GM23338 (cell line): ENCODE results near the gene ASB3. TPM values are rescaled to one million over a fixed set of nuclear protein-coding genes. Genes with fewer than 3 reads are reported as not detected.

Experiments used
- ATAC-seq: fragments of 200-7000 bp; cut with Tn5 transposase; 3 replicates; pipeline ENCODE4 v1.9.1; 2020
- DNase-seq: peaks from one replicate; pipeline ENCODE4 v3.0.0-alpha.2; 2015; ENCODE audit warnings: low spot score
- H2AFZ ChIP-seq: fragments of 200-600 bp; sonication (generic); 2 replicates; pipeline ENCODE4 v1.8.0; 2016; ENCODE audit warnings: antibody characterized with exemption, mild to moderate bottlenecking, moderate library complexity
- H3F3A ChIP-seq: fragments of 200-600 bp; sonication (generic); replicated peaks from 2 replicates; pipeline ENCODE4 v1.8.0; 2017; ENCODE audit warnings: antibody characterized with exemption, mixed run types, low read depth
- H3K27ac ChIP-seq: fragments of 200-600 bp; sonication (generic); 2 replicates; pipeline ENCODE4 v1.6.1; 2016; ENCODE audit warnings: low read depth
- H3K27me3 ChIP-seq: fragments of 200-600 bp; sonication (generic); 2 replicates; pipeline ENCODE4 v1.8.0; 2016; ENCODE audit warnings: mild to moderate bottlenecking, mixed run types, moderate library complexity; ENCODE audit not compliant: insufficient read depth
- H3K36me3 ChIP-seq: fragments of 200-600 bp; sonication (generic); 2 replicates; pipeline ENCODE4 v1.8.0; 2016; ENCODE audit warnings: mild to moderate bottlenecking; ENCODE audit not compliant: insufficient read depth
- H3K4me1 ChIP-seq: fragments of 200-600 bp; sonication (generic); 2 replicates; pipeline ENCODE4 v1.8.0; 2016; ENCODE audit warnings: mild to moderate bottlenecking, moderate library complexity; ENCODE audit not compliant: insufficient read depth
- H3K4me2 ChIP-seq: fragments of 200-600 bp; sonication (generic); 2 replicates; pipeline ENCODE4 v1.7.1; 2017; ENCODE audit warnings: mixed run types
- H3K4me3 ChIP-seq: fragments of 200-600 bp; sonication (generic); 2 replicates; pipeline ENCODE4 v1.6.1; 2016; ENCODE audit warnings: mixed run types
- H3K79me2 ChIP-seq: fragments of 200-600 bp; sonication (generic); replicated peaks from 2 replicates; pipeline ENCODE4 v1.8.0; 2017; ENCODE audit warnings: mild to moderate bottlenecking; ENCODE audit not compliant: insufficient read depth
- H3K9me2 ChIP-seq: fragments of 200-600 bp; sonication (generic); 2 replicates; pipeline ENCODE4 v1.8.0; 2017; ENCODE audit not compliant: insufficient read depth
- H4K20me1 ChIP-seq: fragments of 200-600 bp; sonication (generic); replicated peaks from 2 replicates; pipeline ENCODE4 v1.8.0; 2017; ENCODE audit warnings: mild to moderate bottlenecking; ENCODE audit not compliant: insufficient read depth
- H3K27ac Mint-ChIP-seq: 2 replicates; pipeline ENCODE4 v1.8.0; 2020; ENCODE audit warnings: inconsistent platforms, mild to moderate bottlenecking, moderate library complexity, mixed read lengths
- H3K27me3 Mint-ChIP-seq: 3 replicates; pipeline ENCODE4 v1.8.0; 2022; ENCODE audit warnings: low read depth, mild to moderate bottlenecking, moderate library complexity, mixed read lengths, inconsistent platforms; ENCODE audit not compliant: insufficient read depth, poor library complexity
- H3K36me3 Mint-ChIP-seq: 3 replicates; pipeline ENCODE4 v1.8.0; 2021; ENCODE audit warnings: low read depth, mild to moderate bottlenecking, inconsistent platforms, moderate library complexity, mixed read lengths
- H3K4me1 Mint-ChIP-seq: 3 replicates; pipeline ENCODE4 v1.8.0; 2020; ENCODE audit warnings: mild to moderate bottlenecking, inconsistent platforms, mixed read lengths
- H3K4me3 Mint-ChIP-seq: 3 replicates; pipeline ENCODE4 v1.8.0; 2021; ENCODE audit warnings: moderate library complexity, mild to moderate bottlenecking, inconsistent platforms, mixed read lengths
- H3K9me3 Mint-ChIP-seq: 3 replicates; pipeline ENCODE4 v1.8.0; 2020; ENCODE audit warnings: moderate library complexity, mild to moderate bottlenecking, inconsistent platforms, mixed read lengths
- CREB1 ChIP-seq: fragments of 250-450 bp; sonication (Bioruptor Pico); IDR thresholded peaks from 2 replicates; pipeline ENCODE4 v1.5.0; 2020; ENCODE audit warnings: low read depth, mild to moderate bottlenecking, moderate library complexity
- EZH2phosphoT487 ChIP-seq: fragments of 200-600 bp; sonication (generic); IDR thresholded peaks from one replicate; pipeline ENCODE4 v1.8.1; 2018; ENCODE audit warnings: antibody characterized with exemption; ENCODE audit not compliant: unreplicated experiment
- NANOG ChIP-seq: IDR thresholded peaks from 2 replicates; pipeline ENCODE4 v1.6.1; 2016; ENCODE audit warnings: antibody characterized with exemption, borderline replicate concordance
- ZNF331 ChIP-seq: fragments of 250-450 bp; sonication (Bioruptor Pico); IDR thresholded peaks from 2 replicates; pipeline ENCODE4 v1.5.0; 2020; ENCODE audit warnings: low read depth, mild to moderate bottlenecking, moderate library complexity
- polyA plus RNA-seq: library from polyadenylated mRNA; unstranded; fragments of >200 nt; fragmentation: Nextera tagmentation; extraction: Ambion mirVana; gene quantifications from 2 replicates; pipeline ENCODE4 v1.2.1, GENCODE V29; 2016
- total RNA-seq: library from RNA; depleted of rRNA; stranded (reverse); fragments of >200 nt; shearing (Covaris generic); gene quantifications from 2 replicates; pipeline ENCODE4 v1.2.3, GENCODE V29; 2014
- TF ChIP-seq, protein P1 (sequence below): IDR thresholded peaks from one replicate; pipeline ENCODE4 v1.6.1; 2018; ENCODE audit warnings: antibody characterized with exemption; ENCODE audit not compliant: unreplicated experiment
- TF ChIP-seq, protein P2 (sequence below): fragments of 250-450 bp; sonication (Bioruptor Pico); IDR thresholded peaks from 2 replicates; pipeline ENCODE4 v1.5.0; 2020; ENCODE audit warnings: mild to moderate bottlenecking, moderate library complexity
- TF ChIP-seq, protein P3 (sequence below): IDR thresholded peaks from 2 replicates; pipeline ENCODE4 v1.6.1; 2016; ENCODE audit warnings: antibody characterized with exemption
- TF ChIP-seq, protein P4 (sequence below), 2 experiments: fragments of 200-600 bp in 1 of 2; sonication (generic) in 1 of 2; conservative IDR thresholded peaks; 2 replicates each; pipeline versions ENCODE4 v1.5.1 to v1.6.1; 2016 to 2017; ENCODE audit warnings: antibody characterized with exemption in 2 of 2, low read depth in 2 of 2, mild to moderate bottlenecking in 2 of 2, moderate library complexity in 1 of 2

The ASB3 gene
- total and polyA plus RNA-seq, 2 experiments from 2014 or later = 22.4 to 30.5 TPM

DNA sequence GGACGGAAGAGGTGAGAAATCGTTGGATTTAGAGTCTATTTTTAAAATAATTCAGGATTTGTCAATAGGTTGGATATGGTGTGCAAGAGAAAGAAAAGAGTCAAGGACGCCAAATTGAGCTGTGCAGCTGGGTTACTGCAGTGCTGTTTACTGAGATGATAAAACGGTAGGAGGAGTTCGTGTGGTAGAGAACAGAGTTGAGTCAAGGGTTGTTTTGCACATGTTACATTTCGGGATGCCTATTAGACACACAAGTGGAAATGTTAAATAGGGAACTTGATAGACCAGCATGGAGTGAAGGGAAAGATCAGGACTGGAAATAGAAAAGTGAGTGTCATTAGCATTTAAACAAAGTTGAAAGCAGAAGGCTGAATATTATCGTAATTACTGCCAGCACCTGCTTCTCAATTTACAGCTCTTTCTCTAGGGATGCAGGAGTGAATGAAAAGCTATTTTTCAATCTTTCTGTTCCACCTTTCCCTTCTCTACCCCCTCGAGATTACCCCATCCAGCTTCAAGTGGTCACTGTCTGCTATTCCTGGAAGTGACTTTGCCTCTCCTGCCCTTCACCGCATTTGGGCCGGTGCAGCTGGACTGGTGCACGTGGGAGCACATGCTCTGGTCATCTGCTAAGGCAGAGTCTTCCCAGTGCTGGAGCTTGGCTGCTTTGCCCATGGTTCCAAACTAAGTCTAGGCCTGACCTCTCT, 42.7 kb upstream of the ASB3 start:
- Histone ChIP-seq H3K4me1 (peaks cover 20% of the 10 kb centered on the region), H3K27ac (no peak overlapping the region), H3K4me3 (no peak overlapping the region), H3K4me2 (no peak overlapping the region), H3F3A (no peaks in the 10 kb centered on the region), H3K79me2 (no peaks in the 10 kb centered on the region), H3K27me3 (no peaks in the 10 kb centered on the region), H2AFZ (no peak overlapping the region), H4K20me1 (no peaks in the 10 kb centered on the region), H3K9me2 (no peaks in the 10 kb centered on the region), H3K36me3 (no peaks in the 10 kb centered on the region)
- Mint-ChIP-seq H3K4me3 (no peak overlapping the region), H3K9me3 (no peaks in the 10 kb centered on the region), H3K4me1 (peaks cover 29% of the 10 kb centered on the region), H3K36me3 (no peaks in the 10 kb centered on the region), H3K27ac (no peak overlapping the region), H3K27me3 (peaks cover 6% of the 10 kb centered on the region)
- no peak for ATAC-seq
- TF ChIP-seq, protein P1, sequence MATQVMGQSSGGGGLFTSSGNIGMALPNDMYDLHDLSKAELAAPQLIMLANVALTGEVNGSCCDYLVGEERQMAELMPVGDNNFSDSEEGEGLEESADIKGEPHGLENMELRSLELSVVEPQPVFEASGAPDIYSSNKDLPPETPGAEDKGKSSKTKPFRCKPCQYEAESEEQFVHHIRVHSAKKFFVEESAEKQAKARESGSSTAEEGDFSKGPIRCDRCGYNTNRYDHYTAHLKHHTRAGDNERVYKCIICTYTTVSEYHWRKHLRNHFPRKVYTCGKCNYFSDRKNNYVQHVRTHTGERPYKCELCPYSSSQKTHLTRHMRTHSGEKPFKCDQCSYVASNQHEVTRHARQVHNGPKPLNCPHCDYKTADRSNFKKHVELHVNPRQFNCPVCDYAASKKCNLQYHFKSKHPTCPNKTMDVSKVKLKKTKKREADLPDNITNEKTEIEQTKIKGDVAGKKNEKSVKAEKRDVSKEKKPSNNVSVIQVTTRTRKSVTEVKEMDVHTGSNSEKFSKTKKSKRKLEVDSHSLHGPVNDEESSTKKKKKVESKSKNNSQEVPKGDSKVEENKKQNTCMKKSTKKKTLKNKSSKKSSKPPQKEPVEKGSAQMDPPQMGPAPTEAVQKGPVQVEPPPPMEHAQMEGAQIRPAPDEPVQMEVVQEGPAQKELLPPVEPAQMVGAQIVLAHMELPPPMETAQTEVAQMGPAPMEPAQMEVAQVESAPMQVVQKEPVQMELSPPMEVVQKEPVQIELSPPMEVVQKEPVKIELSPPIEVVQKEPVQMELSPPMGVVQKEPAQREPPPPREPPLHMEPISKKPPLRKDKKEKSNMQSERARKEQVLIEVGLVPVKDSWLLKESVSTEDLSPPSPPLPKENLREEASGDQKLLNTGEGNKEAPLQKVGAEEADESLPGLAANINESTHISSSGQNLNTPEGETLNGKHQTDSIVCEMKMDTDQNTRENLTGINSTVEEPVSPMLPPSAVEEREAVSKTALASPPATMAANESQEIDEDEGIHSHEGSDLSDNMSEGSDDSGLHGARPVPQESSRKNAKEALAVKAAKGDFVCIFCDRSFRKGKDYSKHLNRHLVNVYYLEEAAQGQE = no peak
- TF ChIP-seq EZH2phosphoT487 = no peak
- no peak for DNase-seq

DNA sequence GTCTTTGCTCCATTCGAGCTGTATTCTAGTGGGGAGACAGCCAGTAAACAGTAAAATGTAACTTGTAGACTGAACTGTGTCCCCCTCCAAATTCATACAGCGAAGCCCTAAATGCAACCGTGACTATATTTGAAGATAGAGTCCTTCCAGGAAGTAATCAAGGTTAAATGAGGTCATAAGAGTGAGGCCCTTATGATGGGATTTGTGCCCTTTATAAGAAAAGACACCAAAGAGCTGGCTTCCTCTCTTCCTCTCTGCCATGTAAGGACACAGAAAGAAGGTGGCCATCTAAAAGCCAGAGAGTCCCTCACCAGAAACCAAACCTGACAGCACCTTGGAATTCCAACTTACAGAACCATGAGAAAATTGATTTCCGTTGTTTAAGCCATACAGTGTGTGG, 41.6 kb upstream of the ASB3 start:
- Histone ChIP-seq H3K9me2 (no peaks in the 10 kb centered on the region), H3K79me2 (no peaks in the 10 kb centered on the region), H3K4me1 (peaks cover 20% of the 10 kb centered on the region), H3K36me3 (no peaks in the 10 kb centered on the region), H2AFZ (no peak overlapping the region), H3K27me3 (no peaks in the 10 kb centered on the region), H3K4me3 (no peak overlapping the region), H3K4me2 (no peak overlapping the region), H3F3A (no peaks in the 10 kb centered on the region), H4K20me1 (no peaks in the 10 kb centered on the region), H3K27ac (no peak overlapping the region)
- Mint-ChIP-seq H3K4me1 (peaks cover 29% of the 10 kb centered on the region), H3K36me3 (no peaks in the 10 kb centered on the region), H3K9me3 (no peaks in the 10 kb centered on the region), H3K27ac (no peak overlapping the region), H3K27me3 (peaks cover 6% of the 10 kb centered on the region), H3K4me3 (no peak overlapping the region)
- no peak for DNase-seq
- no peak for ATAC-seq
- TF ChIP-seq, protein P2, sequence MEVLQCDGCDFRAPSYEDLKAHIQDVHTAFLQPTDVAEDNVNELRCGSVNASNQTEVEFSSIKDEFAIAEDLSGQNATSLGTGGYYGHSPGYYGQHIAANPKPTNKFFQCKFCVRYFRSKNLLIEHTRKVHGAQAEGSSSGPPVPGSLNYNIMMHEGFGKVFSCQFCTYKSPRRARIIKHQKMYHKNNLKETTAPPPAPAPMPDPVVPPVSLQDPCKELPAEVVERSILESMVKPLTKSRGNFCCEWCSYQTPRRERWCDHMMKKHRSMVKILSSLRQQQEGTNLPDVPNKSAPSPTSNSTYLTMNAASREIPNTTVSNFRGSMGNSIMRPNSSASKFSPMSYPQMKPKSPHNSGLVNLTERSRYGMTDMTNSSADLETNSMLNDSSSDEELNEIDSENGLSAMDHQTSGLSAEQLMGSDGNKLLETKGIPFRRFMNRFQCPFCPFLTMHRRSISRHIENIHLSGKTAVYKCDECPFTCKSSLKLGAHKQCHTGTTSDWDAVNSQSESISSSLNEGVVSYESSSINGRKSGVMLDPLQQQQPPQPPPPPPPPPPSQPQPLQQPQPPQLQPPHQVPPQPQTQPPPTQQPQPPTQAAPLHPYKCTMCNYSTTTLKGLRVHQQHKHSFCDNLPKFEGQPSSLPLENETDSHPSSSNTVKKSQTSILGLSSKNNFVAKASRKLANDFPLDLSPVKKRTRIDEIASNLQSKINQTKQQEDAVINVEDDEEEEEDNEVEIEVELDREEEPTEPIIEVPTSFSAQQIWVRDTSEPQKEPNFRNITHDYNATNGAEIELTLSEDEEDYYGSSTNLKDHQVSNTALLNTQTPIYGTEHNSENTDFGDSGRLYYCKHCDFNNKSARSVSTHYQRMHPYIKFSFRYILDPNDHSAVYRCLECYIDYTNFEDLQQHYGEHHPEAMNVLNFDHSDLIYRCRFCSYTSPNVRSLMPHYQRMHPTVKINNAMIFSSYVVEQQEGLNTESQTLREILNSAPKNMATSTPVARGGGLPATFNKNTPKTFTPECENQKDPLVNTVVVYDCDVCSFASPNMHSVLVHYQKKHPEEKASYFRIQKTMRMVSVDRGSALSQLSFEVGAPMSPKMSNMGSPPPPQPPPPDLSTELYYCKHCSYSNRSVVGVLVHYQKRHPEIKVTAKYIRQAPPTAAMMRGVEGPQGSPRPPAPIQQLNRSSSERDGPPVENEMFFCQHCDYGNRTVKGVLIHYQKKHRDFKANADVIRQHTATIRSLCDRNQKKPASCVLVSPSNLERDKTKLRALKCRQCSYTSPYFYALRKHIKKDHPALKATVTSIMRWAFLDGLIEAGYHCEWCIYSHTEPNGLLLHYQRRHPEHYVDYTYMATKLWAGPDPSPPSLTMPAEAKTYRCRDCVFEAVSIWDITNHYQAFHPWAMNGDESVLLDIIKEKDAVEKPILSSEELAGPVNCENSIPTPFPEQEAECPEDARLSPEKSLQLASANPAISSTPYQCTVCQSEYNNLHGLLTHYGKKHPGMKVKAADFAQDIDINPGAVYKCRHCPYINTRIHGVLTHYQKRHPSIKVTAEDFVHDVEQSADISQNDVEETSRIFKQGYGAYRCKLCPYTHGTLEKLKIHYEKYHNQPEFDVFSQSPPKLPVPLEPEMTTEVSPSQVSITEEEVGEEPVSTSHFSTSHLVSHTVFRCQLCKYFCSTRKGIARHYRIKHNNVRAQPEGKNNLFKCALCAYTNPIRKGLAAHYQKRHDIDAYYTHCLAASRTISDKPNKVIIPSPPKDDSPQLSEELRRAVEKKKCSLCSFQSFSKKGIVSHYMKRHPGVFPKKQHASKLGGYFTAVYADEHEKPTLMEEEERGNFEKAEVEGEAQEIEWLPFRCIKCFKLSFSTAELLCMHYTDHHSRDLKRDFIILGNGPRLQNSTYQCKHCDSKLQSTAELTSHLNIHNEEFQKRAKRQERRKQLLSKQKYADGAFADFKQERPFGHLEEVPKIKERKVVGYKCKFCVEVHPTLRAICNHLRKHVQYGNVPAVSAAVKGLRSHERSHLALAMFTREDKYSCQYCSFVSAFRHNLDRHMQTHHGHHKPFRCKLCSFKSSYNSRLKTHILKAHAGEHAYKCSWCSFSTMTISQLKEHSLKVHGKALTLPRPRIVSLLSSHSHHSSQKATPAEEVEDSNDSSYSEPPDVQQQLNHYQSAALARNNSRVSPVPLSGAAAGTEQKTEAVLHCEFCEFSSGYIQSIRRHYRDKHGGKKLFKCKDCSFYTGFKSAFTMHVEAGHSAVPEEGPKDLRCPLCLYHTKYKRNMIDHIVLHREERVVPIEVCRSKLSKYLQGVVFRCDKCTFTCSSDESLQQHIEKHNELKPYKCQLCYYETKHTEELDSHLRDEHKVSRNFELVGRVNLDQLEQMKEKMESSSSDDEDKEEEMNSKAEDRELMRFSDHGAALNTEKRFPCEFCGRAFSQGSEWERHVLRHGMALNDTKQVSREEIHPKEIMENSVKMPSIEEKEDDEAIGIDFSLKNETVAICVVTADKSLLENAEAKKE (CRISPR knock-in tag) = no peak
- TF ChIP-seq EZH2phosphoT487 = no peak
- no peak for TF ChIP-seq CREB1 (CRISPR knock-in tag)
- TF ChIP-seq ZNF331 = no peak
- no peak for TF ChIP-seq NANOG
- TF ChIP-seq, protein P3, sequence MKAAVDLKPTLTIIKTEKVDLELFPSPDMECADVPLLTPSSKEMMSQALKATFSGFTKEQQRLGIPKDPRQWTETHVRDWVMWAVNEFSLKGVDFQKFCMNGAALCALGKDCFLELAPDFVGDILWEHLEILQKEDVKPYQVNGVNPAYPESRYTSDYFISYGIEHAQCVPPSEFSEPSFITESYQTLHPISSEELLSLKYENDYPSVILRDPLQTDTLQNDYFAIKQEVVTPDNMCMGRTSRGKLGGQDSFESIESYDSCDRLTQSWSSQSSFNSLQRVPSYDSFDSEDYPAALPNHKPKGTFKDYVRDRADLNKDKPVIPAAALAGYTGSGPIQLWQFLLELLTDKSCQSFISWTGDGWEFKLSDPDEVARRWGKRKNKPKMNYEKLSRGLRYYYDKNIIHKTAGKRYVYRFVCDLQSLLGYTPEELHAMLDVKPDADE = no peak
- TF ChIP-seq, protein P4, sequence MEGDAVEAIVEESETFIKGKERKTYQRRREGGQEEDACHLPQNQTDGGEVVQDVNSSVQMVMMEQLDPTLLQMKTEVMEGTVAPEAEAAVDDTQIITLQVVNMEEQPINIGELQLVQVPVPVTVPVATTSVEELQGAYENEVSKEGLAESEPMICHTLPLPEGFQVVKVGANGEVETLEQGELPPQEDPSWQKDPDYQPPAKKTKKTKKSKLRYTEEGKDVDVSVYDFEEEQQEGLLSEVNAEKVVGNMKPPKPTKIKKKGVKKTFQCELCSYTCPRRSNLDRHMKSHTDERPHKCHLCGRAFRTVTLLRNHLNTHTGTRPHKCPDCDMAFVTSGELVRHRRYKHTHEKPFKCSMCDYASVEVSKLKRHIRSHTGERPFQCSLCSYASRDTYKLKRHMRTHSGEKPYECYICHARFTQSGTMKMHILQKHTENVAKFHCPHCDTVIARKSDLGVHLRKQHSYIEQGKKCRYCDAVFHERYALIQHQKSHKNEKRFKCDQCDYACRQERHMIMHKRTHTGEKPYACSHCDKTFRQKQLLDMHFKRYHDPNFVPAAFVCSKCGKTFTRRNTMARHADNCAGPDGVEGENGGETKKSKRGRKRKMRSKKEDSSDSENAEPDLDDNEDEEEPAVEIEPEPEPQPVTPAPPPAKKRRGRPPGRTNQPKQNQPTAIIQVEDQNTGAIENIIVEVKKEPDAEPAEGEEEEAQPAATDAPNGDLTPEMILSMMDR (conservative IDR thresholded peaks at IDR 0.05; ENCODE audit: low read depth in 2 of 2) = no peak
